H54 (cell line): ENCODE results near the gene RAB3A.

Experiments
- DNase-seq: peaks from one replicate; pipeline ENCODE4 v3.0.0; 2011; ENCODE audit warnings: low spot score, mixed read lengths; ENCODE audit not compliant: insufficient read length
- FAIRE-seq: peaks from 3 replicates; lab custom pipeline; 2011; peaks lifted over from hg19 to GRCh38; lab: Jason Lieb, UNC
- POLR2A ChIP-seq: IDR thresholded peaks from 2 replicates; pipeline ENCODE4 v1.6.1; 2011; ENCODE audit warnings: low read depth, mild to moderate bottlenecking, low read length

RAB3A gene

DNA sequence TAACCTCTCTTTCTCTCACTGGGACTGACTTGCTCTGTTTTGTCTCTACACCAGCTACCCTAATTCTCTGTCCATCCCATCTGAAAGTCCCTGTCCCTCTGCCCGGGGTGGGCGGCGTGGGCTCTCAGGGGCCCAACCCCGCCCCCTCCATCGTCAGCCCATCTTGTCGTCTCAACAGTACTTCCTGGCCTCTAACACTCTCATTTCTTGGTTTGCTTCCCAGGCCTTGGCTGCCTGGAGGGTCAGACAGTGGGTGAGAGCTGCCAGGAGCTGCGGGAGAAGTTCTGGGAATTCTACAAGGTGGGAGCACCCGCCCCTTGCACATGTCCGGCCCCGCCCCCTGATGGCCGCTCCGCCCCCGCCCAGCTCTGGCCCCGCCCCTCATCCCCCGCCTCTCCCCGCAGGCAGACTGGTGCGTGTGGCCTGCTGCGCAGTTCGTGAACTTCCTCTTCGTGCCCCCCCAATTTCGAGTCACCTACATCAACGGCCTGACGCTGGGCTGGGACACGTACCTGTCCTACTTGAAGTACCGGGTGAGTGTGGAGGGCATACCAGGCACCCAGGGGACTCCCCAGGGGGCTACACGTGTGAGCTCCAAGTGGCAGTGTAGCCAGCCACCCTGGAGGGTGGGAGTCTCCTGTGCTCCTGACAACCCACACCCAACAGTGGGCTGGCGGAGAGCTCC, 9.1 kb downstream of the RAB3A start:
- TF ChIP-seq POLR2A: no peak
- DNase-seq: no peak
- FAIRE-seq: no peak

DNA sequence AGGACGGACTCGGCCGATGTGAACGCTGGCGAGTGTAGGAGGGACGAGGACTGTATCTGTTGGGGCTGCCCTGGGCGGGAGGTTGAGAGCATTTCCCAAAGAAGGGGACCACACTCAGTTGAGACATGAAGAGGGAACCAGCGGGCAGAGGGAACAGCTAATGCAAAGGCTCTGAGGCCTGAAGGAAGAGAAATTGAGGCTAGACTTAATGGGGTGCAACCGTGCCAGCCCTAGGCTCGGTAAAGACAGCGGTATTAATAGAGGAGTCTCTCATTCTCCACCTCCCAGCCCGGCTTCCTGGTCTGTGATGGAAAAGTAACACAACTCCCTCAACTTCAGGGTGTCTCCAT, 9.7 kb downstream of the RAB3A start:
- no peak for DNase-seq
- TF ChIP-seq POLR2A: no peak
- no peak for FAIRE-seq

DNA sequence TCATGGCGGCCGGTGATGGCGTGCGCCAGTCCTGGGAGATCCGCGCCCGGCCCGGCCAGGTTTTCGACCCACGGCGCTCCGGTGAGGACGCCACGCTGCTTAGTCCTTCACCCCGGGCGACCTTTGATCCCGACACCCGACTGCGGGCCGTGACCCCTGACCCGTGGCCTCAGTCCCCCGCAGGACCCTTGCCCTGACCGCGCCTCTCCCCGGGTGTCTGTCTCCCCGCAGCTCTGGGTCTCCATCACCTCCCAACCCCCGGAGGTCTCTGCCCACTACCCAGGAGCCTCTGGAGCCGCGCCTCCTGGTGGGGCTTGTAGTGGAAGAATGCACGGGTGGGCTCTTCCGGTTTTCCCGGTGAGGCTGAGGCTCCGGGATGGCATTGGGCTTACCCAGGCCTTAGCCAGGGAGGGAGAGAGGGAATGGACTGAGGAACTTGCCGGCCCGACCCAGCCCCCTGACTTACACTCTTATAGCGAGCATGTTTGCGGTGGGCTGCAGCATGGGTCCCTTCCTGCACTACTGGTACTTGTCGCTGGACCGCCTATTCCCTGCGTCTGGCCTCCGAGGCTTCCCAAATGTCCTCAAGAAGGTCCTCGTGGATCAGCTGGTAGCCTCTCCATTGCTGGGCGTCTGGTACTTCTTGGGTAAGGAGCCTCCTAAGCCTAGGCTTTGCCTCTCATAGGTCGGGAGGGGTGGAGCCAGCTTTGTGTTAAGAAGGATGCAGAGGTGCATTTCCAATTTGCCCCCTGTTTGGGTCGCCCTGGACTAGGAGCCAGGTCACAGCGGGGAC, 10.3 kb downstream of the RAB3A start:
- DNase-seq: no peak
- FAIRE-seq: no peak
- no peak for TF ChIP-seq POLR2A

DNA sequence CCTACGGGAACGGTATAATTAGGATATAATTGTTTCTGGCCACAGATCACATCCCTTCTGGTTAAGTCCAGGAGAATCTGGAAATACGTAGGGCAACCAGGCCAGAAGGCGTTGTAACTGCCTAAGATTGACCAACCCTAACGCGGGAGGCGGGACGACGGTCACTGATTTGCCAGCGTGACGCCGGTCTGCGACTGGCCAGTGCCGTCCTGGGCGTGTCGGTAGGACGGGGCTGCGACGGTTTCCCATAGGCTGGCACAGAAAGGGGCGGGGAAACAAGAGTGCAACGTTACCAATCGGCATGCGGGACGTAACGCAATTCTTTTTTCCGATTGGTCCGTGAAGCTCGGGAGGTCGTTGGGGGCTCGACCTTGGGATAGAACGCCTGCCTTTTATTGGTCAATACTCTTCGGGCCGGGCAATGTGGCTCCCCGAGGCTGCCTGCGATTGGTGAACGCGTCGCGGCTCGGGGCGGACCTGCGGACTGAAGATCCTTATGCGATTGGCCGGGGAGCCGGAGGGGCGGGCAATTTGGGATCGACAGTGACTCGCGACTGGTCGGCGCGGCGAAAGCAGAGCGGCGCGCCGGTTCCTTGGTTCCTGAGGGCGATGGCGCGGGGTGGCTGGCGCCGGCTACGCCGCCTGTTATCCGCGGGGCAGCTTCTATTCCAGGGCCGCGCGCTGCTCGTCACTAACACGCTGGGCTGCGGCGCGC, 11.0 kb downstream of the RAB3A start, which contains the start of gene MPV17L2:
Gene MPV17L2, plus strand, starts transcription at position 546 of the 715 bp plus-strand sequence. Its CDS starts 64 bp downstream, at position 610.
- DNase-seq: peak; percentile 92
- TF ChIP-seq POLR2A: peak; percentile 73
- FAIRE-seq: peak; percentile 99

DNA sequence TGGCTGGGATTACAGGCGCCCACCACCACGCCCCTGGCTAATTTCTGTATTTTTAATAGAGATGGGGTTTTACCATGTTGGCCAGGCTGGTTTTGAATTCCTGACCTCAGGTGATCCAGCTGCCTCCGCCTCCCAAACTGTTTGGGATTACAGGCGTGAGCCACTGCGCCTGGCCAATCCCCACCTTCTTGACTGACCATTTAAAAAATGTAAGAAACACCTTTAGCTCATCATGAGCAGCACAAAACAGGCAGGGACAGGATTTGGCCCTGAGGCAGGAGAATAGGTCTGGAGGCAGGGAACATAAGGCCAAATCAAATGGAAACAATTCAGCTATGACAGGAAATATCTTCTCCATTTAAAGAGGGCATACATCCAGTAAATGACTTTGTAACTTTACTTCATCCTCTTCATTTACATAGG, 12.2 kb downstream of the RAB3A start:
- FAIRE-seq (no peak), DNase-seq (no peak)
- no peak for TF ChIP-seq POLR2A

DNA sequence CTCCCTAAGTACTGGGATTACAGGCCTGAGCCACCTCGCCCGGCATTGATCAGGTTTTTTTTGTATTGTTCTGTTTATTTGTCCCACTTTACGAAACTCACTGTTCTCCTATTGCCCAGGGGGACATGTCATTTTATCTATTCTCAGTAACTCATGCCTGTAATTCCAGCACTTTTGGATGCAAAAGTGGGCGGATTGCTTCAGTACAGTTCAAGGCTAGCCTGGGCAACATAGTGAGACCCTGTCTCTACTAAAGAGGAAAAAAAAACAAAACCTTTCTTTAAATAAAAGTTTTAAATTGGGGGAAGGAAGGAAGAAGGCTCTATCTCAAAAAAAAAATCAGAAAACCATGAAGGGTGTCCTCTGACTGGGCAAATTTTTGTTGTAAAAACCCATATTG, 13.6 kb downstream of the RAB3A start:
- no peak for TF ChIP-seq POLR2A
- FAIRE-seq (no peak), DNase-seq (no peak)

DNA sequence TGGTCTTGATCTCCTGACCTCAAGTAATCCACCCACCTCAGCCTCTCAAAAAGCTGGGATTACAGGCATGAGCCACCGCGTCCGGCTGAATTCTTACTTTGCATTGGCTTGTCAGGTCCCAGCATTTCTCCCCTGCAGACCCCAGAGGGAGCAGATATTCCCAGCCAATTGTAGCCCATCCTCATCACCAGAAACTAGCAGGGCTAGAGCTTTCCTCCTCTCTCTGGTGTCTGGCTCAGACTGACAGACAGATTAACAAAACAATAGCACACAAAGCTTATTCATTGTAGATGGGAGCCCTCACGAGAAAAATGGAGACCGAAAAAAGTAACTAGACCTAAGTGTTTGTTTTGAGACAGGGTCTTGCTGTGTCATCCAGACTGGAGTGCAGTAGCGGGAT, 18.3 kb downstream of the RAB3A start:
- DNase-seq (no peak), FAIRE-seq (no peak)
- no peak for TF ChIP-seq POLR2A

DNA sequence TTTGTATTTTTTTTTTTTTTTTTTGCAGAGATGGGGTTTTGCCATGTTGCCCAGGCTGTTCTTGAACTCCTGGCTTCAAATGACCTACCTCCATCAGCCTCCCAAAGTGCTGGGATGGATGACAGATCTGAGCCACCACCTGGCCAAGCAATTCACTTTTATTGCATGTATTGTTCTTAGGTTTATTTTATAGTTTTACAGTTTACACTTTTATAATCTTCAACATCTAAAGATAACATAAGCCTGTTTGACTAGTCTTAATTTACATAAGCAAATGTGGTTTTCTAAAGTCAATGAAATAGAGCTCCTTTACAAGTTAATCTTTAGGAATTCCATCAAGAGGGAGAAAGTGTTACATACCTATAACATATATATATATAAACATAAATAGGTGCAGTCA, 20.3 kb downstream of the RAB3A start:
- DNase-seq (no peak), FAIRE-seq (no peak)
- TF ChIP-seq POLR2A: no peak

DNA sequence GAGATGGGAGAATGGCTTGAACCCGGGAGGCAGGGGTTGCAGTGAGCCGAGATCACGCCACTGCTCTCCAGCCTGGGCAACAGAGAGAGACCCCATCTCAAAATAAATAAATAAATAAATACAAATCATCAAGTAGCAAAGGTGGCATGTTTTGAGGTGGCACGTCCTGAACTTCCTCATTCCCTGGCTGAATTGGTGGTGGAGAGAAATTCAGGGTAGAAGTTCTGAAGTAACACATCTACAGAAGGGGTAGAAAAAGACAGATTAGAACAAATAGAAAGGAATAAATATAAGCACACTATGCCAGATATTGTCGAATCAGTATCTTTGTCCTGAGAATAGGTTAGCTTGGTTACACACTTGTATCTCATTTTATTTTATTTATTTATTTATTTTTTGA, 23.9 kb downstream of the RAB3A start:
- DNase-seq (no peak), FAIRE-seq (no peak)
- no peak for TF ChIP-seq POLR2A

DNA sequence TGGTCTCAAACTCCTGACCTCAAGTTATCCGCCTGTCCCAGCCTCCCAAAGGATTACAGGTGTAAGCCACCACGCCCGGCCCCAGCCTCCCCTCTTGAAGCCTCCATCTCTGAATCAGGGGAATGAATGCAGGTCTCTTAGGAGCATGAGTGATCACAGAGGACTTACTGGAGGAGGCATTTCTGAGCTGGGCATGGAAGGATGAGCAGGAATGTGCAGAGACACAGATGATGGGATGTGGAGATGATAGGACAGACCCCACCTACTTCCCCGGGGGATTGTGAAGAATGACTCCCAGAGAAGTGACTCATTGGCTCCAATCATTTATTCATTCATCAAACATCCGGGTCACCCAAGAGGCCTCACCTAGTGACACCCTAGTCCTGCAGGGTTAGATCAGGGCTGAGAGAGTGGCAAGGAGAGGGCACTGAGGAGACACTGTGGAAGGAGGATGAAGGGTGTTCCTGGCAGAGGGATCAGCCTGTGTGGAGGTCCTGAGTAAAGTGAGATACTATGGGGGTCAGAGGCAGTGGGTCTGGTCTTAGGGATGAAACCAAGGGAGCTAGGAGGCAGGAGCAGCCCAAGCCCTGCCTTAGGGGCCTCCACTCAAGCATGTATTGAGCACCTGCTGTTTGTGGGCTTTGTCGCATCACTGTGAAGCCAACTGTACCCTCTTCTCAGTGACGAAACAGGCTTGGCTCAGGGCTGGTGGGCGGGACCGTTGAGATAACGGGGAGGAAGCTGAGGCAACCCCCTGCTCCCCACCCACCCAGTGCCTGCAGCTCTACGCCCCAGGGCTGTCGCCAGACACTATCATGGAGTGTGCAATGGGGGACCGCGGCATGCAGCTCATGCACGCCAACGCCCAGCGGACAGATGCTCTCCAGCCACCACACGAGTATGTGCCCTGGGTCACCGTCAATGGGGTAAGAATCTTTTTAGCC, 27.2 kb downstream of the RAB3A start:
- no peak for TF ChIP-seq POLR2A
- DNase-seq (peak; percentile 11), FAIRE-seq (no peak)

DNA sequence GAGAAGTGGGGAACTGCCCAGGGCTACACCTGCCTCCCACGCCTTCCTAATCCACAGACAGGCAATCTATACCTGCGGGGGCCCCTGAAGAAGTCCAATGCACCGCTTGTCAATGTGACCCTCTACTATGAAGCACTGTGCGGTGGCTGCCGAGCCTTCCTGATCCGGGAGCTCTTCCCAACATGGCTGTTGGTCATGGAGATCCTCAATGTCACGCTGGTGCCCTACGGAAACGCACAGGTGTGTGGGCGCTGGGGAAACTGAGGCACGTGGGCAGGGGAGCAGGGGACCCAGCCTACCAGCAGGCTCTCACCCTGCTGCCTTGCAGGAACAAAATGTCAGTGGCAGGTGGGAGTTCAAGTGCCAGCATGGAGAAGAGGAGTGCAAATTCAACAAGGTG, 28.9 kb downstream of the RAB3A start:
- DNase-seq (no peak), FAIRE-seq (no peak)
- TF ChIP-seq POLR2A: no peak

DNA sequence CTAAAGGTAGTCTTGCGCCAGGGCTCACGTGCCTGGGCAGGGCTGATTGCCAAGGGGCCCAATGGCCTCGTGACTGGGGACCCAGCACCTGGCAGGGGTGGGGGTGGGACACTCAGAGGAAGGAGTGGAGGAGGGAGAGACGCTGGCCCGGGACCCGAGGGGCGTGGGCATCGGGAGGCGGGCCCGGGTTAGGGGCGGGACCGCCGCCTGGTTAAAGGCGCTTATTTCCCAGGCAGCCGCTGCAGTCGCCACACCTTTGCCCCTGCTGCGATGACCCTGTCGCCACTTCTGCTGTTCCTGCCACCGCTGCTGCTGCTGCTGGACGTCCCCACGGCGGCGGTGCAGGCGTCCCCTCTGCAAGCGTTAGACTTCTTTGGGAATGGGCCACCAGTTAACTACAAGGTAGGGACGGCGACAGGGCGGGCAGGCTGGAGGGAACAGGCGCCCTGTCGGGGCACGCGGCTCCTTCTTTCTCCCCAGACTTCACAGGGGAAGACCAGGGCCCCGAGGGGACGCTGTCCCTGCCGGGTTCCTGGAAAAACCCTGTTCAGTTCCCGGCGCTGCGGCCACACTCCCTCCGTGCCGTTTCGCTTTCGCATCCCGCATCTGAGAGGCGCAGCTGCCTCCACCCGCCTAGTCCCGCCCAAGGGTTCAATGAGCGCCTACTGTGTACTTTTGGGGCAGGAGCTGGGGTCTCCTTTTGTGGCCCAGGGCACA, 30.1 kb downstream of the RAB3A start, which contains the start of gene IFI30:
Gene IFI30, plus strand, starts transcription at position 242 of the 717 bp plus-strand sequence. Its CDS starts 29 bp downstream, at position 271.
- peak; percentile 82 for DNase-seq
- TF ChIP-seq POLR2A: peak; percentile 78
- FAIRE-seq: no peak
